Trophoblast cell (in vitro differentiated cells and primary cell): ENCODE results near the gene FAM131B.

Experiments used
- DNase-seq, 2 donors: peaks; one replicate each; pipeline ENCODE4 v3.0.0-alpha.2; 2016
- H2AFZ ChIP-seq: 2 replicates; pipeline ENCODE4 v1.6.1; 2013; ENCODE audit warnings: low read length, moderate library complexity, mild to moderate bottlenecking; ENCODE audit not compliant: insufficient read depth, poor library complexity
- H2AK5ac ChIP-seq: 2 replicates; pipeline ENCODE4 v1.6.1; 2013; ENCODE audit warnings: mild to moderate bottlenecking, low read length
- H2BK120ac ChIP-seq: 2 replicates; pipeline ENCODE4 v1.6.1; 2013; ENCODE audit warnings: low read length, mild to moderate bottlenecking, moderate library complexity; ENCODE audit not compliant: insufficient read depth, poor library complexity
- H2BK12ac ChIP-seq: 2 replicates; pipeline ENCODE4 v1.6.1; 2013; ENCODE audit warnings: mild to moderate bottlenecking, low read length, moderate library complexity
- H2BK5ac ChIP-seq: 2 replicates; pipeline ENCODE4 v1.6.1; 2013; ENCODE audit warnings: low read length, low read depth, moderate library complexity, mild to moderate bottlenecking; ENCODE audit not compliant: poor library complexity
- H3K14ac ChIP-seq: 2 replicates; pipeline ENCODE4 v1.6.1; 2013; ENCODE audit warnings: mild to moderate bottlenecking, low read length
- H3K18ac ChIP-seq: 2 replicates; pipeline ENCODE4 v1.6.1; 2013; ENCODE audit warnings: mild to moderate bottlenecking, low read length
- H3K23ac ChIP-seq: 2 replicates; pipeline ENCODE4 v1.6.1; 2013; ENCODE audit warnings: low read length
- H3K27ac ChIP-seq: 2 replicates; pipeline ENCODE4 v1.5.1; 2013; ENCODE audit warnings: low read depth, mild to moderate bottlenecking, inconsistent platforms, low read length, moderate library complexity
- H3K27me3 ChIP-seq: 2 replicates; pipeline ENCODE4 v1.6.1; 2013; ENCODE audit warnings: inconsistent platforms, mild to moderate bottlenecking, low read length, moderate library complexity; ENCODE audit not compliant: insufficient read depth
- H3K36me3 ChIP-seq, 2 experiments: 1 replicate in 1 of 2; 2 replicates in 1 of 2; pipeline ENCODE4 v1.6.1; 2013; ENCODE audit warnings: low read length in 2 of 2, mild to moderate bottlenecking in 2 of 2, moderate library complexity in 1 of 2; ENCODE audit not compliant: insufficient read depth in 2 of 2, control insufficient read depth in 1 of 2
- H3K4ac ChIP-seq: 2 replicates; pipeline ENCODE4 v1.6.1; 2013; ENCODE audit warnings: low read depth, mild to moderate bottlenecking, low read length, moderate library complexity
- H3K4me1 ChIP-seq, 2 experiments: 1 replicate in 1 of 2; 2 replicates in 1 of 2; pipeline ENCODE4 v1.6.1; 2013; ENCODE audit warnings: low read length in 2 of 2, mild to moderate bottlenecking in 2 of 2, moderate library complexity in 1 of 2; ENCODE audit not compliant: insufficient read depth in 2 of 2, control insufficient read depth in 1 of 2
- H3K4me2 ChIP-seq: 2 replicates; pipeline ENCODE4 v1.6.1; 2013; ENCODE audit warnings: inconsistent platforms, mild to moderate bottlenecking, low read length, moderate library complexity
- H3K4me3 ChIP-seq: 2 replicates; pipeline ENCODE4 v1.5.1; 2013; ENCODE audit warnings: mild to moderate bottlenecking, low read depth, low read length, inconsistent platforms
- H3K79me1 ChIP-seq: one replicate; pipeline ENCODE4 v1.6.1; 2013; ENCODE audit warnings: low read length
- H3K79me2 ChIP-seq: 2 replicates; pipeline ENCODE4 v1.6.1; 2013; ENCODE audit warnings: low read length, mild to moderate bottlenecking; ENCODE audit not compliant: control insufficient read depth, insufficient read depth, poor library complexity
- H3K9ac ChIP-seq: 2 replicates; pipeline ENCODE4 v1.6.1; 2013; ENCODE audit warnings: mild to moderate bottlenecking, low read length
- H3K9me3 ChIP-seq: 2 replicates; pipeline ENCODE4 v1.6.1; 2013; ENCODE audit warnings: low read depth, mild to moderate bottlenecking, control low read depth, inconsistent platforms, low read length; ENCODE audit not compliant: insufficient read depth
- H4K12ac ChIP-seq: 2 replicates; pipeline ENCODE4 v1.6.1; 2013; ENCODE audit warnings: low read depth, mild to moderate bottlenecking, low read length, moderate library complexity
- H4K8ac ChIP-seq: 2 replicates; pipeline ENCODE4 v1.6.1; 2013; ENCODE audit warnings: low read depth, mild to moderate bottlenecking, low read length, moderate library complexity
- H4K91ac ChIP-seq: one replicate; pipeline ENCODE4 v1.6.1; 2013; ENCODE audit warnings: low read depth, mild to moderate bottlenecking, low read length, moderate library complexity
- WGBS: extraction: QIAGEN DNeasy Blood & Tissue Kit; methylation state at CpG from one replicate; pipeline ENCODE4 v1.1.7; 2013; ENCODE audit warnings: missing lambda C conversion rate; ENCODE audit not compliant: insufficient read length, insufficient coverage; ENCODE audit errors: extremely low coverage; 5-methylcytosine and 5-hydroxymethylcytosine counted together

Gene FAM131B

DNA sequence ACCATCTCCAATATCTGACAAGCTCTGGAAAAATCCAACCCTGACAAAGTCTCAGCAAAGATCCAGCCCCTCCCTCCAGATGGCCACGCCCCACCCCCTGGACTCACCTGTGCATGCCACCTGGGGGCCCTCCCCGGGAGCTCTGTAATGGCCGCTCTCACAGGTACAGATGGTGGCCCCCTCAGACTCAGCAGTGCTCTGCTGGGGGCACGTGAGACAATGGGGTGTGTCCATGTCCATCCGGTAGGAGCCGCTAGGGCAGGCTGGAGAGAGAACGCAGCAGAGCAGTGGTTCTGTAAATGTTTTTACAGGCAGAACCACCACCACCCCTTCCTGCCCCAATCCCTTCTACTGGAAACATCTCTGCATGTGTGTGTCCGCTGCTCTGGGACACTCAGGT, 36.6 kb upstream of the FAM131B start:
- no peak for DNase-seq
- H2AK5ac ChIP-seq = no peak overlapping the region
- no peak overlapping the region for H3K4me3 ChIP-seq
- H3K4me1 ChIP-seq = no peaks in the 10 kb centered on the region
- no peak overlapping the region for H4K8ac ChIP-seq
- H3K9me3 ChIP-seq = peaks cover 1% of the 10 kb centered on the region
- no peak overlapping the region for H4K12ac ChIP-seq
- no peak overlapping the region for H2AFZ ChIP-seq
- H3K79me1 ChIP-seq = no peaks in the 10 kb centered on the region
- H2BK120ac ChIP-seq = no peak overlapping the region
- no peak overlapping the region for H3K9ac ChIP-seq
- no peaks in the 10 kb centered on the region for H3K27me3 ChIP-seq
- peaks cover 61 to 68% of the 10 kb centered on the region in 2 experiments for H3K36me3 ChIP-seq
- no peak overlapping the region for H3K27ac ChIP-seq
- H3K18ac ChIP-seq = no peak overlapping the region
- no peak overlapping the region for H3K14ac ChIP-seq
- H4K91ac ChIP-seq = no peak overlapping the region
- no peak overlapping the region for H3K4ac ChIP-seq
- no peak overlapping the region for H2BK12ac ChIP-seq
- no peak overlapping the region for H2BK5ac ChIP-seq
- H3K79me2 ChIP-seq = no peaks in the 10 kb centered on the region
- no peak overlapping the region for H3K4me2 ChIP-seq
- no peak overlapping the region for H3K23ac ChIP-seq
- WGBS = no CpG with 5 or more reads among the region's 8 CpGs

DNA sequence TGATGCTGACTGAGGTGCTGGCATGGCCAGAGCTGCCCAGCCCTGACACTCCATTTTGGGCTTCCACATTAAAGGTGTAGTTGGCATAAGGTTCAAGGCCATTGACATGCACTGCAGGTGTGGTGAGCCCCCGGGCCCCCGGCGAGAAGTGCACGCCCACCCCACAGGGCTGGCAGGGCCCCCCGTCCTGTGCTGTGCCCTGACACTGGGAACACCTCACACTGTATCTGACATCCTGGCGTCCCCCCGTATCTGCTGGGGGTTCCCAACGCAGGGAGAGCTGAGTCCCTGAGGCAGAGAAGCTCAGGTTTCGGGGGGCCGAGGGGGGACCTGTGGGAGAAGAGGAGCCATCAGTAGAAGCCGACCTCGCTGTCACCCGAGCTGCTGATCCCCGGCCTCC, 36.1 kb upstream of the FAM131B start:
- H2BK12ac ChIP-seq = no peak overlapping the region
- H3K4me3 ChIP-seq = no peak overlapping the region
- no peak overlapping the region for H4K12ac ChIP-seq
- peaks cover 64 to 72% of the 10 kb centered on the region in 2 experiments for H3K36me3 ChIP-seq
- H3K79me1 ChIP-seq = no peaks in the 10 kb centered on the region
- H3K79me2 ChIP-seq = no peaks in the 10 kb centered on the region
- H3K14ac ChIP-seq = no peak overlapping the region
- H3K9ac ChIP-seq = no peak overlapping the region
- no peak overlapping the region for H3K23ac ChIP-seq
- H3K27me3 ChIP-seq = no peaks in the 10 kb centered on the region
- H3K9me3 ChIP-seq = peaks cover 1% of the 10 kb centered on the region
- no peak overlapping the region for H4K8ac ChIP-seq
- no peak overlapping the region for H3K4me2 ChIP-seq
- no peak overlapping the region for H3K18ac ChIP-seq
- no peak overlapping the region for H4K91ac ChIP-seq
- no peak overlapping the region for H3K4ac ChIP-seq
- no peak overlapping the region for H2BK120ac ChIP-seq
- no peak overlapping the region for H2BK5ac ChIP-seq
- no peak overlapping the region for H2AK5ac ChIP-seq
- no CpG with 5 or more reads among the region's 14 CpGs for WGBS
- no peak overlapping the region for H3K27ac ChIP-seq
- no peak overlapping the region for H2AFZ ChIP-seq
- H3K4me1 ChIP-seq = no peaks in the 10 kb centered on the region
- no peak for DNase-seq

DNA sequence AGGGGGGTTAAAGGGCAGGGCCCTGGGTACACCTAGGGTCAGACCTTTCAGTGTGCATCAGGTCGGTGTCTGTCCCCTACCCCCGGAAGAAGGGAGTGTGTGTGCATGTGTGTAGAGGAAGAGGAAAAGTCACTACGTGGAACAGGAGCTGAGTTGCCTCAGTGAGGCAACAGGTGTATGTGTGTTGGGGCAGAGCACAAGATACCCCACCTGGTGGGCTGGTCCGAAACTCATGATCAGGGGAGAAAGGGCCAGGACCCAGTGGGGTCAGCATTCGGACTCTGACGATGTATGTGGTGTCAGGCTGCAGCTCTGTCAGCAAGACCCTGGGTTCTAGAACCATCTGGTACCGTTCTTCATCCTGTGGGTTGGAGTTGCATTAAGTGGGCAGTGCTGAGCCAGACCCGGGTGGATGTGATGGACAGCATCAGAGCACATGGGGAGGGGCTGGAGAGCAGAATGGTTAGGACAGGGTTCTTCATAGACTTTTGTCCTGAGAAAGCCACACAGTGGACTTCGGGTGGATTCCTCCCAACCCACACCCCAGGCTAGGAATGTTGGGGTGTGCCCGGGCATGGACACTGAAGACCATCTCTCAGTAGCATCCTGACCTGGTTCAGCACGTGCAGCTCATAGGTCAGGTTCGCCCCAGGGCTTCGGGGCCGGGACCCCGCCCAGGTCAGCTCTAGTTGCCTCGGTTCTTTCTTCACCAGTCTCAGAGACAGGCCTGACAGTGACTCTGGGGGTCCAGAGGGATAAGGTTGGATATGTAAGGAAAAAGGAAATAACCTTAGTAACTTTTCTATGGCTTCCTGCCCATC, 35.4 kb upstream of the FAM131B start:
- Histone ChIP-seq H4K12ac (no peak overlapping the region), H2BK120ac (no peak overlapping the region), H3K23ac (no peak overlapping the region), H3K79me2 (no peaks in the 10 kb centered on the region), H2BK5ac (no peak overlapping the region), H3K4me2 (no peak overlapping the region), H3K14ac (no peak overlapping the region), H3K36me3 (peaks cover 71 to 79% of the 10 kb centered on the region in 2 experiments), H3K27me3 (no peaks in the 10 kb centered on the region), H3K4ac (no peak overlapping the region), H4K91ac (no peak overlapping the region), H3K9ac (no peak overlapping the region), H2AK5ac (no peak overlapping the region), H4K8ac (no peak overlapping the region), H3K27ac (no peak overlapping the region), H3K79me1 (no peaks in the 10 kb centered on the region), H3K4me3 (no peak overlapping the region), H2AFZ (no peak overlapping the region), H2BK12ac (no peak overlapping the region), H3K4me1 (no peaks in the 10 kb centered on the region), H3K18ac (no peak overlapping the region), H3K9me3 (peaks cover 1% of the 10 kb centered on the region)
- DNase-seq = no peak
- WGBS = no CpG with 5 or more reads among the region's 16 CpGs

DNA sequence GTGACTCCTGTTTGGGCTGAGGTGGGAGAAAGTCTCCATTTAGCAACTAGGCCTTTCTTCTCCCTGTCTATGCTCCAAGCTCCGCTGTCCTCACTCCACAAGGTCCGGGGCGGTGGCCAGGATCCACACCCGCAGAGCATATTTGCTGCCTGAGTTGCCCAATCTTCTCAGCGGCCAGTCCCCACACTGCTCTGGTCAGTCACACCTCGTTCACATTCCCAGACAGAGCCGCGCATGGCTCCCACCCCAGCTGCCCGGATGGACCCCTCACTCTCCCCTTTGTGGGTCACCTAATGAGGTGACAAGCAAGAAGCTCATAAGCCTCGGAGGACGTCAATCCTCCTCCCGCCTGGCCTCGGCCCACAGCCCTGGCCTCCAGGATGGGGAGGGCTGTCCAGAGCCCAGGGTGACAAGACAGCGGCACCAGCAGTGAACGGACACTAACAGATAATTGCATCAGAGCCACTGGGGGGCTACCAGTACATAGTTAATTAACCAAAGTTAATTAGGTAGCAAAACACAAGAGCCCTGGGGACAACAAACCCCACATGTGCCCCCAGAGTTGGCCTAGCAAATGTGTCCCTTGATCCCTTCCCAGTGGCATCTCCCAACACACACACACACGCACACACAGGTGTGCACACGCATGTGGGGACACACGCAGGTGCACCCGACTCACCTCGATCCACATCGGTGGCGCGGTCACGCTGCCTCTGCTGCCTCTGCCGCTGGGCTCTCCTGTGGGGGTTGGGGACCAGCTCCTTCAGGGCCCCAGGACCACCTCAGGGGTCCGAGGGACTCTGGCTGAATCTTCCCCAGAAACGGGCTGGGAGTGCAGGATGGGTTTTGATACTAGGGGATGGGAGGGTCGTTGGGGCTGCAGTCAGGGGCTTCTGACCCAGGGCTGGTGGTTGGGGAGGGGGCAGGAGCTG, 34.4 kb upstream of the FAM131B start:
- H3K9me3 ChIP-seq = peaks cover 1% of the 10 kb centered on the region
- peaks cover 0 to 2% of the 10 kb centered on the region in 2 experiments for H3K4me1 ChIP-seq
- no peak overlapping the region for H2AFZ ChIP-seq
- no peak overlapping the region for H2BK5ac ChIP-seq
- H4K8ac ChIP-seq = no peak overlapping the region
- no peak overlapping the region for H3K4me3 ChIP-seq
- H3K9ac ChIP-seq = no peak overlapping the region
- H4K12ac ChIP-seq = no peak overlapping the region
- no peak overlapping the region for H3K27ac ChIP-seq
- no CpG with 5 or more reads among the region's 28 CpGs for WGBS
- no peaks in the 10 kb centered on the region for H3K79me1 ChIP-seq
- H2AK5ac ChIP-seq = no peak overlapping the region
- H3K79me2 ChIP-seq = no peaks in the 10 kb centered on the region
- H4K91ac ChIP-seq = no peak overlapping the region
- H2BK12ac ChIP-seq = no peak overlapping the region
- H3K4ac ChIP-seq = no peak overlapping the region
- no peaks in the 10 kb centered on the region for H3K27me3 ChIP-seq
- no peak overlapping the region for H2BK120ac ChIP-seq
- H3K14ac ChIP-seq = no peak overlapping the region
- peaks cover 77 to 84% of the 10 kb centered on the region in 2 experiments for H3K36me3 ChIP-seq
- no peak overlapping the region for H3K23ac ChIP-seq
- H3K18ac ChIP-seq = no peak overlapping the region
- peak; percentile 62 to 77 for DNase-seq
- no peak overlapping the region for H3K4me2 ChIP-seq
